LNCaP clone FGC (cell line): ENCODE data around the gene BTN1A1.
"Not testable (repeated sequence)": the region's sequence is repeated elsewhere in the genome, so short reads cannot be mapped to it uniquely, and the experiment has no call there.

Source experiments
- DNase-seq: peaks from one replicate; pipeline ENCODE4 v3.0.0-alpha.2; 2011; ENCODE audit warnings: low read depth
- H3K4me3 ChIP-seq: 2 replicates; pipeline ENCODE4 v1.5.1; 2011; ENCODE audit warnings: mild to moderate bottlenecking, low read depth, low read length, control low read depth
- TF ChIP-seq, protein P1 (sequence below): IDR thresholded peaks from 2 replicates; pipeline ENCODE4 v1.5.1; 2012; ENCODE audit warnings: mild to moderate bottlenecking; ENCODE audit not compliant: control insufficient read depth, insufficient read depth; ENCODE audit errors: extremely low read depth

Gene BTN1A1

DNA sequence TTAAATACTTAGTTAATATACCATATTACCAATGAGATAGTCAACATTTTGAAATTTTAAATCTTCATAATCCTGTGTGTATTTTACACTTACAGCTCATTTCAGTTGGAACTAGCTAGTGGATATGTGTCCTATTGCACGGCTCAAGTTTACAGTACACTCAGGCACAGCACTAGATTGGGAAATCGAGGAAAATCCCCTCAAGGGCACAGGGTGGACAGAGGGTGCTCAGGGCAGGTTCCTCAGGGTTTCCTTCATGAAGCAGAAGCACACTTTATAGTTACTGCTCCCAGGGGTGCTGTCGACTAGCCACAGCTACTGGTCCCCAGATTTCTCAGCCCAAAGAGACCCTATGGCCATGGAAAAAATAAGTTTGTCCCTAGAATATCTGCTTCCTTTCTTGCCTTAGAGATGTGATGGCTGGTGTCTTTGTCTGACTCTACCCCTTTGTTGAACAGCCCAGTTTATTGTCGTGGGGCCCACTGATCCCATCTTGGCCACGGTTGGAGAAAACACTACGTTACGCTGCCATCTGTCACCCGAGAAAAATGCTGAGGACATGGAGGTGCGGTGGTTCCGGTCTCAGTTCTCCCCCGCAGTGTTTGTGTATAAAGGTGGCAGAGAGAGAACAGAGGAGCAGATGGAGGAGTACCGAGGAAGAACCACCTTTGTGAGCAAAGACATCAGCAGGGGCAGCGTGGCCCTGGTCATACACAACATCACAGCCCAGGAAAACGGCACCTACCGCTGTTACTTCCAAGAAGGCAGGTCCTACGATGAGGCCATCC, 40.9 kb upstream of the BTN1A1 start:
- DNase-seq = no peak
- no peak overlapping the region for H3K4me3 ChIP-seq
- TF ChIP-seq, protein P1, sequence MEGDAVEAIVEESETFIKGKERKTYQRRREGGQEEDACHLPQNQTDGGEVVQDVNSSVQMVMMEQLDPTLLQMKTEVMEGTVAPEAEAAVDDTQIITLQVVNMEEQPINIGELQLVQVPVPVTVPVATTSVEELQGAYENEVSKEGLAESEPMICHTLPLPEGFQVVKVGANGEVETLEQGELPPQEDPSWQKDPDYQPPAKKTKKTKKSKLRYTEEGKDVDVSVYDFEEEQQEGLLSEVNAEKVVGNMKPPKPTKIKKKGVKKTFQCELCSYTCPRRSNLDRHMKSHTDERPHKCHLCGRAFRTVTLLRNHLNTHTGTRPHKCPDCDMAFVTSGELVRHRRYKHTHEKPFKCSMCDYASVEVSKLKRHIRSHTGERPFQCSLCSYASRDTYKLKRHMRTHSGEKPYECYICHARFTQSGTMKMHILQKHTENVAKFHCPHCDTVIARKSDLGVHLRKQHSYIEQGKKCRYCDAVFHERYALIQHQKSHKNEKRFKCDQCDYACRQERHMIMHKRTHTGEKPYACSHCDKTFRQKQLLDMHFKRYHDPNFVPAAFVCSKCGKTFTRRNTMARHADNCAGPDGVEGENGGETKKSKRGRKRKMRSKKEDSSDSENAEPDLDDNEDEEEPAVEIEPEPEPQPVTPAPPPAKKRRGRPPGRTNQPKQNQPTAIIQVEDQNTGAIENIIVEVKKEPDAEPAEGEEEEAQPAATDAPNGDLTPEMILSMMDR = no peak

DNA sequence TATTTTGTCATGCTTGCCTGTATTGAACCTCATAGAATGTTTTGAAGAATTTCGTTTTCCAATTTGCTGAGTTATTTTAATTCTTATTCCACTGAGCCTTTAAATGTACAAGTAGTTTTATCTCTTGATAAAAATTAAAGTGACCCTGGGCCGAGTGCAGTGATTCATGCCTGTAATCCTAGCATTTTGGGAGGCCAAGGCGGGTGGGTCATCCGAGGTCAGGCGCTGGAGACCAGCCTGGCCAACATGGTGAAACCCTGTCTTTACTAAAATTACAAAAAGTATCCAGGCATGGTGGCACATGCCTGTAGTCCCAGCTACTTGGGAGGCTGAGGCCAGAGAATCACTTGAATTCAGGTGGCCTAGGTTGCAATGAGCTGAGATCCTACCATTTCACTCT, 38.8 kb upstream of the BTN1A1 start:
- not testable (repeated sequence) for H3K4me3 ChIP-seq, DNase-seq

DNA sequence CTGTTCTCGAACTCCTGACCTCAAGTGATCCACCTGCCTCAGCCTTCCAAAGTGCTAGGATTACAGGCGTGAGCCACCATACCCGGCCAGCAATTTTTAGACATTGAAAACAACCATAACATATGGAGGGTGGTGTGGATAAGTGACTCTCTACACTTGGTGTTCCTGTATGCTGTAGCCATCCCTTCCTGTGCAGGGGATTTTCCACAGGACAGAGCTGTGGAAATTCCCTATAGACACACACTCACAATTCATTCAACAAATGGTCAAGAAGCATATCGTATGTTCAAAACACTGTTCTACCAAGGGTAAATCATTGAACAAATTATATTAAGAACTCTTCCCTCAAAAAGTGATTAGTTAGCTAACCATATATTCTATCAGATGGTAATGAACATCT, 36.1 kb upstream of the BTN1A1 start:
- H3K4me3 ChIP-seq = no peak overlapping the region
- no peak for DNase-seq
- TF ChIP-seq, protein P1 = no peak

DNA sequence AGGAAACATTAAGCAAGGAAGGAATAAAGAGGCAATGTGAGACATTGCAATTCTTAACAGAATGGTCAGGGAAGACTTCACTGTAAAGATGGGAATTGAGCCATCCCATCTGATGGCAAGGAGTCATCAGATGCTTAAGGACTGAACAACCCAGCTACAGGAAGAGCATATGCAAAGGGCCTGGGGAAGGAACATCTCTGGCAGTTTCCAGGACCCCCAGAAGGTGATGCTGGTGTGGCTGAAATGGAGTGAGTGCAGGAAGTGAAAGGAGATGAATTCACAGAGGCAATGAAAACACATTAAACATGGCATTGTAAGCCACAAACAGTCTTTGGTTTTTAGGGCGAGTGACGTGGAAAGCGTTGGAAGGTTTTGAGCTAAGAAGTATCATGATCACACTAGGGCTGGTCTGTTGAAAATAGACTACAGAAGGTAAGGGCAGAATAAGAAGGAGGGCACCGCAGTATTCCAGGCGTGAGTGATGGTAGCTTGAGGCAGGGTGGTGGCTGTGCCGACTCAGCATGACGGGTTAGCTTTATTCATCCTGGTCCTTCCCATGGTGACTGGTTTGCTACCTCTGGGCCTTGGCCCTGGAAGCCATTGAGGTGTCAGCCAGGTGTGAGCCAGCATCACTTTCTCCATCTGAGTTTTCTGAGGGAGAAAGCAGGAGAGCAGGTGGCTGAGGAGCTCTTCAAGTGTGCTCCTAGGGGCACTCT, 35.5 kb upstream of the BTN1A1 start:
- no peak for DNase-seq

DNA sequence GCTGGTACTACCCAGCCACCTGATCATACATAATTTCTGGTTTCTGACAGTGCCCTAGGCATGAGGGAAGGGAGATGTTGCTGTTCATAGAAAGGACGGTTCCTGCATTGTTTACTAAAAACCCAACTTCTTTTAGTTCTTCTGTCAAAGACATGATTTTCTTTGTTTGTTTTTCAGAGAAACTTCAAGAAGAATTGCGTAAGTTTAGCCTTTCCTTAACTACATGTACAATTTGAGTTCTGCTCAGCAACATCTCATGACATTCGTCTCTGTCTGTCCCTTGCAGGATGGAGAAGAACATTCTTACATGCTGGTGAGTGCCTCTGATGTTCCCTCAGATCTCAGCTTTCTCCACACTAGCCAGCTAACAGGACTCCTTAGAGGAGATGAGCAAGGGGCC, 34.3 kb upstream of the BTN1A1 start:
- DNase-seq = no peak
- no peak overlapping the region for H3K4me3 ChIP-seq
- TF ChIP-seq, protein P1 = no peak

More for the DNA sequence above, 35.5 kb upstream of the BTN1A1 start:
- no peak overlapping the region for H3K4me3 ChIP-seq
- TF ChIP-seq, protein P1 = no peak

DNA sequence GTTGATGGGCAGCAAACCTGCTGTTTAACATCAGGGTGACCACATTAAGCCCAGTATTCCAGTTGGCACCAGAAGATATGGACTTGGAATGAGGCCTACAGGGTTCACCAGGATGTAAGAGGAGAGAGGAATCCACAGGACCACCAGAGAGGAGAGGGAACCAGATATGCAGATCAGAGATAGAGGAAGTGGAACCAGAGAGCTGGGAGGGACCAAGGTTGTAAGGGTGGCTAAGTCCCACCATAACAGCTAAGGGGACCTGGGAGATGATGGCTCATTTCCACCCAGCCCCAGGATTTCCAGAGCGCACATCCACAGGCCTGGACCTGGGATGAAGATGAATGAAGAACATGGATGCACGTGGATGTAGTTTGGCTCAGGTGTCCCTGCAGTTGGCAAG, 31.3 kb upstream of the BTN1A1 start:
- no peak overlapping the region for H3K4me3 ChIP-seq
- no peak for DNase-seq
- TF ChIP-seq, protein P1 = no peak

DNA sequence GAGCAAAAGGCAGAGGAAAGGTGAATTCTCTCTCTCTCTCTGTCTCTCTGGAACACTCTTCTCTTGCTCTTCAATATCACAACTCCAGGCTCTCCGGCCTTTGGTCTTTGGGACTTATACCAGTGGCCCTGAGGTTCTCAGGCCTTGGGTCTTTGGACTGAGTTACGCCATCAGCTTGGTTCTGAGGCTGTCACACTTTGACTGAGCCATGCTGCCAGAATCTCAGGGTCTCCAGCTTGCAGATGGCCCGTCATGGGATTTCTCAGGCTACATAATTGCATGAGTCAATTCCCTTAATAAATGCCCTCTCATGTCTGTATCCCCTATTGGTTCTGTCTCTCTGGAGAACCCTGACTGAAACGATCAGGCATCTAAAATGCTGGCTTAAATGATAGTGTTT, 29.5 kb upstream of the BTN1A1 start:
- no peak overlapping the region for H3K4me3 ChIP-seq
- TF ChIP-seq, protein P1 = no peak
- no peak for DNase-seq
